ENCODE data around the gene CD84. TPM values are rescaled to one million over a fixed set of nuclear protein-coding genes. Genes with fewer than 3 reads are reported as not detected.

CD84 gene
- total RNA-seq, result not detected in 2 replicates

DNA sequence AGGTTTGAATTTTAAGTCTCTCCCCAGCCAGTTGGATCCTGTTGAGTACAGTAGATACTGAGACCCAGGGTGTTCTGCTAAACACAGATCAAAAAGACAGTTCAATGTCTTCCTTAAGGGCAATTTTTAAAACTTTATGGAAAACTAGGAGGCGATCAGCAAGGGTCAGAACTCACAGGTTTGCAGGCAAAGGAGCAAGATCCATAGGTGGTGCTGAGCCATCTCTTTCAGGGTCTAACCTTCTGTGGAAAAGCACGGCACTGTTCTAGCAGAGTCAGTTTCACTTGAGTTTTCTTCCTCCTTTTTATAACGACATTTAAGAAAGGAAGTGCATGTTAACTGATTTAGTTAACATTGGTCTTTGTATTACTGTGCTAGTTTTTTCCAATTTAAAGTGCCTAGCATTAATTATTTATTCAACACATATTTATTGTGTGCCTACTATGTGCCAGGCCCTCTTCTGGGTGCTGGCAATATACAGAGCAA is at the start of gene CD84:
CD84 (minus strand) TSS at position 281 of the 486 bp plus-strand sequence; CDS start at position 222, 59 bp downstream.

DNA sequence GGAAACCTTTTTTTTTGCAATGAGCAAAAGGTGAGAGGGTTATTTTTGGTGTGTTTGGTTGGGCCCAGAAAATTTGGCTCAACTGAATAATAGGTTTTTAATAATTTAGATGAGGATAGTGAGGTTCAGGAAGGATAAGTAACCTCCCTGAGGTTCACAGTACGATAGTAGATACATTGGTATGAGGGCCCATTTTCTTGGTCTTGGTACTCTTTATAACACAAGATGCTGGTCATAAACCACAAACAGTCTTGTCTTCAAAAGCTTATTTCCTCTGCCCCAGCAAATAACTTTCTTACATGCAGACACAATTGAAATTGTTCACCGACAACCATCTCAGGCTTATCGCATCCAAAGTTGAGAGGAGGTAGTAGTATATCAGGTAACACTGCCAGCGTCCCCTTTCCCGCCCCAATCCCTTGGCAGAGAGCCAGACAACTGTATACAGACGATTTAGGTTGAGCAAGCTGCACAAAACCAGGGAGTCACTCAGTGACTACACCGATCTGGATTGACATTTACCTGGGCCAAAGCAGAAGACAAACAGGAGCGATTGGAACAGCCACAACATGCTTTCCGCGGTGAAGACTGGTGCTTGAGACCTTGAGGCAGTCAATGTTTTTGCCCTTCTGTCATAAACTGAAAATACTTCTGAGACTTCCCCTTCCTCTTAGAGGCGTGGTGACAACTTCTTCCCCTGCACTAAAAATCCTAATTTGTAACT is 56.5 kb downstream of the CD84 start, which contains the start of gene SLAMF6:
SLAMF6 (minus strand) TSS at position 634 of the 724 bp plus-strand sequence; CDS start at position 571, 63 bp downstream.

Other genes with a start within 250 kb of the CD84 start
- 337 and 425 TPM in 2 replicates for gene COPA, start 236.2 kb downstream of the CD84 start, total RNA-seq
- 113 and 187 TPM in 2 replicates for gene NCSTN, start 236.1 kb downstream of the CD84 start, total RNA-seq
- not detected in 2 replicates for gene NHLH1, start 212.4 kb downstream of the CD84 start, total RNA-seq
- under 0.01 TPM in 1 of 2 replicates, not detected in the other for gene VANGL2, start 178.9 kb downstream of the CD84 start, total RNA-seq
- gene SLAMF6, start 56.2 kb downstream of the CD84 start, total RNA-seq, result not detected in 2 replicates
- gene SLAMF1, start 67.5 kb upstream of the CD84 start, total RNA-seq, result not detected in 2 replicates
- gene CD48, start 132.3 kb upstream of the CD84 start, total RNA-seq, result not detected in 2 replicates
- gene SLAMF7, start 159.8 kb upstream of the CD84 start, total RNA-seq, result not detected in 2 replicates
- not detected in 2 replicates for gene LY9, start 216.7 kb upstream of the CD84 start, total RNA-seq

Data from smooth muscle cell of trachea (primary cell).